ENCODE results near the gene DARS2.
A peak's percentile ranks its signal among the peaks of the same experiment; 100 is the strongest.

Gene DARS2

DNA sequence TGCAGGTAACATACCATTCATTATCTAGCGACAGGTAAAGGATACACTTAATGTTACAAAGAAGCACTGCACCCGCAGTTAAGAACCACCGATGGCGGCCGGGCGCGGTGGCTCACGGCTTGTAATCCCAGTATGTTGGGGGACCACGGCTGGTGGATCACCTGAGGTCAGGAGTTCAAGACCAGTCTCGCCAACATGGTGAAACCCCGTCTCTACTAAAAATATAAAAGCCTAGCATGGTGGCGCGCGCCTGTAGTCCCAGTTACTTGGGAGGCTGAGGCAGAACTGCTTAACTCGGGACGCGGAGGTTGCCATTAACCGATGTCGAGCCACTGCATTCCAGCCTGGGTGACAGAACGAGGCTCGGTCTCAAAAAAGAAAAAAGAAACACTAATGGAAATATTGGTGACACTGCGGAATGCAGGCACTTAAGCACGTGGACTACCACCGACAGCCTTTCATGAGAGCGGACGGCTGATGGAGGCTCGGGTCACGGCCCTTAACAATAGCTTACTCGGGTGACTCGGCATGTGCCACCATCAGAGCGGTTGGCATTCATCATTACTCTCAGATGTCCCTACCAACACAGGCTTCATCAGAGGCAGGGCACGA lies 42.8 kb downstream of the DARS2 start:
- Histone ChIP-seq H3K4me3 (ENCODE audit: insufficient read depth, low read depth, low read length, poor library complexity, severe bottlenecking) (peak overlapping the region; percentile 78), H3K27me3 (replicated peaks; ENCODE audit: control insufficient read depth, insufficient read depth, low read length, poor library complexity, severe bottlenecking) (no peaks in the 10 kb centered on the region), H3K4me1 (ENCODE audit: control insufficient read depth, insufficient read depth, low read length, poor library complexity, severe bottlenecking) (peaks cover 39% of the 10 kb centered on the region), H3K9me3 (ENCODE audit: control insufficient read depth, low read length) (no peaks in the 10 kb centered on the region), H3K36me3 (ENCODE audit: control insufficient read depth, insufficient read depth, low read length) (peaks cover 35% of the 10 kb centered on the region), H3K27ac (ENCODE audit: insufficient read depth, low read length, poor library complexity, severe bottlenecking) (peak overlapping the region; percentile 94)
- DNase-seq, result no peak

GRCh38 chr1:173867753-173868265 lies 43.3 kb downstream of the DARS2 start, which contains the start of gene GAS5:
TSS of gene GAS5 (minus strand) at chr1:173867989.
- Histone ChIP-seq H3K4me1 (ENCODE audit: control insufficient read depth, insufficient read depth, low read length, poor library complexity, severe bottlenecking) (peaks cover 41% of the 10 kb centered on the region), H3K4me3 (ENCODE audit: insufficient read depth, low read depth, low read length, poor library complexity, severe bottlenecking) (peak within 1 kb of the TSS; percentile 78), H3K36me3 (ENCODE audit: control insufficient read depth, insufficient read depth, low read length) (peaks cover 30% of the 10 kb centered on the region)

GRCh38 chr1:173868266-173869020 lies 44.0 kb downstream of the DARS2 start, which contains the start of gene ZBTB37:
TSS of gene ZBTB37 (plus strand) at chr1:173868380. CDS start at chr1:173870226, 1,846 bp downstream.
- H3K9me3 ChIP-seq (ENCODE audit: control insufficient read depth, low read length), result no peaks in the 10 kb centered on the region
- no peaks in the 10 kb centered on the region for H3K27me3 ChIP-seq (replicated peaks; ENCODE audit: control insufficient read depth, insufficient read depth, low read length, poor library complexity, severe bottlenecking)
- H3K27ac ChIP-seq (ENCODE audit: insufficient read depth, low read length, poor library complexity, severe bottlenecking), result peak within 1 kb of the TSS; percentile 94
- peaks cover 24% of the 10 kb centered on the region for H3K36me3 ChIP-seq (ENCODE audit: control insufficient read depth, insufficient read depth, low read length)
- H3K4me1 ChIP-seq (ENCODE audit: control insufficient read depth, insufficient read depth, low read length, poor library complexity, severe bottlenecking), result peaks cover 41% of the 10 kb centered on the region
- peak; percentile 84 to 88 (median 85) for DNase-seq
- peak within 1 kb of the TSS; percentile 78 for H3K4me3 ChIP-seq (ENCODE audit: insufficient read depth, low read depth, low read length, poor library complexity, severe bottlenecking)

More at GRCh38 chr1:173867753-173868265, 43.3 kb downstream of the DARS2 start, which contains the start of gene GAS5:
- peak; percentile 99 for DNase-seq
- Histone ChIP-seq H3K27ac (ENCODE audit: insufficient read depth, low read length, poor library complexity, severe bottlenecking) (peak within 1 kb of the TSS; percentile 94), H3K9me3 (ENCODE audit: control insufficient read depth, low read length) (no peaks in the 10 kb centered on the region), H3K27me3 (replicated peaks; ENCODE audit: control insufficient read depth, insufficient read depth, low read length, poor library complexity, severe bottlenecking) (no peaks in the 10 kb centered on the region)

GRCh38 chr1:173869021-173869359 lies 44.5 kb downstream of the DARS2 start:
- peak overlapping the region; percentile 94 for H3K27ac ChIP-seq (ENCODE audit: insufficient read depth, low read length, poor library complexity, severe bottlenecking)
- H3K4me1 ChIP-seq (ENCODE audit: control insufficient read depth, insufficient read depth, low read length, poor library complexity, severe bottlenecking), result peaks cover 41% of the 10 kb centered on the region
- DNase-seq, result no peak
- no peaks in the 10 kb centered on the region for H3K27me3 ChIP-seq (replicated peaks; ENCODE audit: control insufficient read depth, insufficient read depth, low read length, poor library complexity, severe bottlenecking)
- H3K4me3 ChIP-seq (ENCODE audit: insufficient read depth, low read depth, low read length, poor library complexity, severe bottlenecking), result peak overlapping the region; percentile 78
- H3K36me3 ChIP-seq (ENCODE audit: control insufficient read depth, insufficient read depth, low read length), result peaks cover 19% of the 10 kb centered on the region
- H3K9me3 ChIP-seq (ENCODE audit: control insufficient read depth, low read length), result no peaks in the 10 kb centered on the region

GRCh38 chr1:173870252-173871075 lies 46.0 kb downstream of the DARS2 start:
- Histone ChIP-seq H3K4me1 (ENCODE audit: control insufficient read depth, insufficient read depth, low read length, poor library complexity, severe bottlenecking) (peaks cover 31% of the 10 kb centered on the region), H3K27ac (ENCODE audit: insufficient read depth, low read length, poor library complexity, severe bottlenecking) (peak overlapping the region; percentile 43)

DNA sequence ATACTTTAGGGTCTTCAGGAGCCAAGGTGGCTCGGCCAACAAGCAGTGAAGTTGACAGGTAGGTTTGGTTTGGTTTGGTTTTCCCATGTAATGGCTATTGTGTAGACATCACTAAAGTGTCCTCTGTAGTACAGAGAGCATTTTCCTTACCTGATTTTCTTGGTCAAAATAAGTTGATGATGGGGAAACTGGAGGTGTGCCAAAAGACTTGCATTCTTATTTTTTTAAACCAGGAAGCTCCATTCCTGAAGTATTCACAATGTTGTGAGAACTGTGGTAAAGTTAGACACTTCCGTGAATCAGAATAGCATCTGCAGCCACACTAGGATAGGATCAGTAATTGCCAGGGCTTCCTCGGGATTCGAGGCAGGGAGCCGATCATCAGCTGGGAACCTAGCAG lies 46.6 kb downstream of the DARS2 start:
- no peaks in the 10 kb centered on the region for H3K27me3 ChIP-seq (replicated peaks; ENCODE audit: control insufficient read depth, insufficient read depth, low read length, poor library complexity, severe bottlenecking)
- H3K9me3 ChIP-seq (ENCODE audit: control insufficient read depth, low read length), result no peaks in the 10 kb centered on the region
- DNase-seq, result no peak
- H3K4me3 ChIP-seq (ENCODE audit: insufficient read depth, low read depth, low read length, poor library complexity, severe bottlenecking), result no peak overlapping the region
- peak overlapping the region; percentile 43 for H3K27ac ChIP-seq (ENCODE audit: insufficient read depth, low read length, poor library complexity, severe bottlenecking)
- peaks cover 4% of the 10 kb centered on the region for H3K36me3 ChIP-seq (ENCODE audit: control insufficient read depth, insufficient read depth, low read length)
- H3K4me1 ChIP-seq (ENCODE audit: control insufficient read depth, insufficient read depth, low read length, poor library complexity, severe bottlenecking), result peaks cover 24% of the 10 kb centered on the region

More at GRCh38 chr1:173870252-173871075, 46.0 kb downstream of the DARS2 start:
- H3K36me3 ChIP-seq (ENCODE audit: control insufficient read depth, insufficient read depth, low read length), result peaks cover 4% of the 10 kb centered on the region
- H3K4me3 ChIP-seq (ENCODE audit: insufficient read depth, low read depth, low read length, poor library complexity, severe bottlenecking), result peak overlapping the region; percentile 8
- no peaks in the 10 kb centered on the region for H3K9me3 ChIP-seq (ENCODE audit: control insufficient read depth, low read length)
- no peaks in the 10 kb centered on the region for H3K27me3 ChIP-seq (replicated peaks; ENCODE audit: control insufficient read depth, insufficient read depth, low read length, poor library complexity, severe bottlenecking)
- peak; percentile 4 to 17 (median 9) for DNase-seq

DNA sequence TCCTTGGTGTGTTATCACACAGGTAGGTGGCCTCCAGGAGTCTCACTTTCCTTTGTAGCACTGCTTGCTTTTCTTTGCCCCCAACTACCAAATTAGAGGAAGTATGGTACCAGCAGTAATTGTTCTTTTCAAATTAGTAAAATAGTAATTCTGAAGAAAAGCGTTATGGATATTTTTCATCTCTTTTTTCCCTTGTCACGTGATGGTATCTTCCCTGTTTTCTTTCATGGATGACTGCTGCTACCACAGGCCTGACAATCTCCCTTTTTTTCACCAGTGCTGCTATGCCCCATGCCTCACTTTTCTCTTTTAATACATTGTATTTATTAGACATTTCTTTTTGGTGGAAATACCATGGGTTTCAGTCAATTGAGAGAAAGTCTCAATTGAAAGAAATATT lies 47.0 kb downstream of the DARS2 start:
- Histone ChIP-seq H3K4me3 (ENCODE audit: insufficient read depth, low read depth, low read length, poor library complexity, severe bottlenecking) (no peak overlapping the region), H3K27ac (ENCODE audit: insufficient read depth, low read length, poor library complexity, severe bottlenecking) (peak overlapping the region; percentile 18), H3K4me1 (ENCODE audit: control insufficient read depth, insufficient read depth, low read length, poor library complexity, severe bottlenecking) (peaks cover 22% of the 10 kb centered on the region)

GRCh38 chr1:173876732-173877131 lies 52.3 kb downstream of the DARS2 start:
- Histone ChIP-seq H3K27me3 (replicated peaks; ENCODE audit: control insufficient read depth, insufficient read depth, low read length, poor library complexity, severe bottlenecking) (no peaks in the 10 kb centered on the region), H3K4me3 (ENCODE audit: insufficient read depth, low read depth, low read length, poor library complexity, severe bottlenecking) (no peak overlapping the region), H3K4me1 (ENCODE audit: control insufficient read depth, insufficient read depth, low read length, poor library complexity, severe bottlenecking) (peaks cover 2% of the 10 kb centered on the region), H3K36me3 (ENCODE audit: control insufficient read depth, insufficient read depth, low read length) (peaks cover 4% of the 10 kb centered on the region), H3K27ac (ENCODE audit: insufficient read depth, low read length, poor library complexity, severe bottlenecking) (no peak overlapping the region), H3K9me3 (ENCODE audit: control insufficient read depth, low read length) (no peaks in the 10 kb centered on the region)
- no peak for DNase-seq

More for the DNA sequence above, 47.0 kb downstream of the DARS2 start:
- no peaks in the 10 kb centered on the region for H3K27me3 ChIP-seq (replicated peaks; ENCODE audit: control insufficient read depth, insufficient read depth, low read length, poor library complexity, severe bottlenecking)
- DNase-seq, result no peak
- H3K36me3 ChIP-seq (ENCODE audit: control insufficient read depth, insufficient read depth, low read length), result peaks cover 4% of the 10 kb centered on the region
- no peaks in the 10 kb centered on the region for H3K9me3 ChIP-seq (ENCODE audit: control insufficient read depth, low read length)

DNA sequence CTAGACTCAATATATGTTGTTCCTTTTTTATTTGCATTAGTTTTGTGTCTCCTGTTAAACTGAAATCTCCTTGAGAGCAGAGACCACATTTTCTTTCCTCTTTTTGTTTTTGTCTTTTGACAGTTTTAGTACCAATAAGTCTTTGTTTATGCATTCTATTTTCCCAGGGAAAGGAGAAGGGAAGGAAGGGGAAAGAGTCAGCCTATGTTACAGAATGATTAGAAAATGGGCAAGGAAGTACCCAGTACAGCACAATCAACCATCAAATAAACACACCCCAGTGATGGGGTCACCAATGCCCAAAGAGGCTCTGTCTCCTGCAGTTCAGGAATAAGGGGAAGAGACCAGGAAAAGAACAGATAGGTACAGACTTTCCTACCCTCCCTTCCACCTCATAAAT lies 53.8 kb downstream of the DARS2 start:
- Histone ChIP-seq H3K36me3 (ENCODE audit: control insufficient read depth, insufficient read depth, low read length) (peaks cover 4% of the 10 kb centered on the region), H3K4me1 (ENCODE audit: control insufficient read depth, insufficient read depth, low read length, poor library complexity, severe bottlenecking) (no peaks in the 10 kb centered on the region), H3K27me3 (replicated peaks; ENCODE audit: control insufficient read depth, insufficient read depth, low read length, poor library complexity, severe bottlenecking) (no peaks in the 10 kb centered on the region), H3K27ac (ENCODE audit: insufficient read depth, low read length, poor library complexity, severe bottlenecking) (no peak overlapping the region), H3K9me3 (ENCODE audit: control insufficient read depth, low read length) (no peaks in the 10 kb centered on the region), H3K4me3 (ENCODE audit: insufficient read depth, low read depth, low read length, poor library complexity, severe bottlenecking) (no peak overlapping the region)
- no peak for DNase-seq

Measured in effector memory CD4-positive, alpha-beta T cell (primary cell).